ENCODE data around the gene C1orf198. TPM values are rescaled to one million over a fixed set of nuclear protein-coding genes. Genes with fewer than 3 reads are reported as not detected.

The C1orf198 gene
- total and polyA plus RNA-seq, 2 of the 4 experiments (the other 2 are of a cell fraction), result 67.4 to 76.2 TPM

DNA sequence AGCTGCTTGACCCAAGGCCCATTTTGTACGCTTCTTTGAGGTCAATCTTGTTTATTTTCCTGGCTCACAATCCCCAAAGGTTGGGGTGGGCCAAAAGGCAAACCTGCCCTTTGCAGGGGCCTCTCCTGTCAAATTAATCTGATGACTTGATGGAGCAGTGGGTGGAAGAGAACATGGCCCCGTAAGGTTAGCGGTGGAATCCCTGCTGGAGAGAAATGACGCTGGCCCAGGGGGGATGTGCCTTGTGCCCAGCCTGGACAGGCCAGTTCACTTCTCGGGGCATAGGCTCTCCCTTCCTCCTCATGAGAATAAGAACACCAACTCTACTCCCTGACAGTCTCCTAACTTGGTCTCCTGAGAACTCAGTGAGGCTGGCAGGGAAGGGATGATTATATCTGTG, 40.5 kb downstream of the C1orf198 start:
- Histone ChIP-seq H3K27ac (ENCODE audit: insufficient read depth, low read length) (no peak overlapping the region), H3K36me3 (ENCODE audit: control insufficient read depth, insufficient read depth, low read length) (no peaks in the 10 kb centered on the region), H3K9ac (ENCODE audit: low read depth, low read length) (no peak overlapping the region), H3K18ac (ENCODE audit: low read depth, low read length) (no peak overlapping the region), H3K79me1 (ENCODE audit: low read depth in 1 of 2, low read length in 2 of 2) (peaks cover 0 to 5% of the 10 kb centered on the region in 2 experiments; a peak in 3 of 4 replicates), H2AFZ (replicated peaks; ENCODE audit: low read length, poor library complexity) (no peak overlapping the region), H2AK5ac (ENCODE audit: low read depth, low read length) (no peak overlapping the region), H3K4ac (ENCODE audit: low read depth, low read length) (no peak overlapping the region), H2BK15ac (ENCODE audit: low read depth, low read length) (no peak overlapping the region), H3K4me1 (ENCODE audit: control insufficient read depth, insufficient read depth, low read length) (peaks cover 24% of the 10 kb centered on the region), H4K20me1 (ENCODE audit: insufficient read depth, low read length) (peaks cover 10% of the 10 kb centered on the region; the same call in 1 of the 2 replicates), H2BK120ac (ENCODE audit: low read depth, low read length) (no peak overlapping the region), H2BK20ac (ENCODE audit: low read depth, low read length) (no peak overlapping the region), H3K4me2 (ENCODE audit: low read depth, low read length) (no peak overlapping the region), H4K8ac (ENCODE audit: low read depth in 2 of 2, low read length in 2 of 2) (no peak overlapping the region), H3K9me3 (ENCODE audit: control insufficient read depth, insufficient read depth, low read length) (no peaks in the 10 kb centered on the region), H2AK9ac (replicated peaks; ENCODE audit: low read depth, low read length, poor library complexity) (no peak overlapping the region), H3K4me3 (ENCODE audit: insufficient read depth, low read depth, low read length) (no peak overlapping the region), H3K27me3 (ENCODE audit: control insufficient read depth, insufficient read depth, low read length) (no peaks in the 10 kb centered on the region), H4K91ac (ENCODE audit: insufficient read depth, low read depth, low read length) (no peak overlapping the region), H4K5ac (ENCODE audit: low read depth, low read length) (no peak overlapping the region), H3K23ac (ENCODE audit: low read depth, low read length) (no peak overlapping the region), H2BK5ac (ENCODE audit: low read depth, low read length, poor library complexity, severe bottlenecking) (no peak overlapping the region), H3K56ac (ENCODE audit: extremely low read depth, insufficient read depth, low read length) (no peak overlapping the region), H3K9me1 (ENCODE audit: insufficient read depth, low read length) (peaks cover 22% of the 10 kb centered on the region; the same call in 1 of the 2 replicates), H3K14ac (replicated peaks; ENCODE audit: low read depth, low read length) (no peak overlapping the region)
- TF ChIP-seq BHLHE40 (IDR thresholded peaks at IDR 0.05; ENCODE audit: low read depth, low read length), result no peak
- TF ChIP-seq, protein P1, sequence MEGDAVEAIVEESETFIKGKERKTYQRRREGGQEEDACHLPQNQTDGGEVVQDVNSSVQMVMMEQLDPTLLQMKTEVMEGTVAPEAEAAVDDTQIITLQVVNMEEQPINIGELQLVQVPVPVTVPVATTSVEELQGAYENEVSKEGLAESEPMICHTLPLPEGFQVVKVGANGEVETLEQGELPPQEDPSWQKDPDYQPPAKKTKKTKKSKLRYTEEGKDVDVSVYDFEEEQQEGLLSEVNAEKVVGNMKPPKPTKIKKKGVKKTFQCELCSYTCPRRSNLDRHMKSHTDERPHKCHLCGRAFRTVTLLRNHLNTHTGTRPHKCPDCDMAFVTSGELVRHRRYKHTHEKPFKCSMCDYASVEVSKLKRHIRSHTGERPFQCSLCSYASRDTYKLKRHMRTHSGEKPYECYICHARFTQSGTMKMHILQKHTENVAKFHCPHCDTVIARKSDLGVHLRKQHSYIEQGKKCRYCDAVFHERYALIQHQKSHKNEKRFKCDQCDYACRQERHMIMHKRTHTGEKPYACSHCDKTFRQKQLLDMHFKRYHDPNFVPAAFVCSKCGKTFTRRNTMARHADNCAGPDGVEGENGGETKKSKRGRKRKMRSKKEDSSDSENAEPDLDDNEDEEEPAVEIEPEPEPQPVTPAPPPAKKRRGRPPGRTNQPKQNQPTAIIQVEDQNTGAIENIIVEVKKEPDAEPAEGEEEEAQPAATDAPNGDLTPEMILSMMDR (conservative IDR thresholded peaks at IDR 0.05; ENCODE audit: low read depth, low read length), result no peak
- TF ChIP-seq MXI1 (IDR thresholded peaks at IDR 0.05; ENCODE audit: borderline replicate concordance, low read depth, low read length), result no peak
- TF ChIP-seq MAFK (IDR thresholded peaks at IDR 0.05; ENCODE audit: low read depth, low read length), result no peak
- TF ChIP-seq, protein P2, sequence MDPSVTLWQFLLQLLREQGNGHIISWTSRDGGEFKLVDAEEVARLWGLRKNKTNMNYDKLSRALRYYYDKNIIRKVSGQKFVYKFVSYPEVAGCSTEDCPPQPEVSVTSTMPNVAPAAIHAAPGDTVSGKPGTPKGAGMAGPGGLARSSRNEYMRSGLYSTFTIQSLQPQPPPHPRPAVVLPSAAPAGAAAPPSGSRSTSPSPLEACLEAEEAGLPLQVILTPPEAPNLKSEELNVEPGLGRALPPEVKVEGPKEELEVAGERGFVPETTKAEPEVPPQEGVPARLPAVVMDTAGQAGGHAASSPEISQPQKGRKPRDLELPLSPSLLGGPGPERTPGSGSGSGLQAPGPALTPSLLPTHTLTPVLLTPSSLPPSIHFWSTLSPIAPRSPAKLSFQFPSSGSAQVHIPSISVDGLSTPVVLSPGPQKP (IDR thresholded peaks at IDR 0.05; ENCODE audit: borderline replicate concordance, low read depth, low read length), result no peak
- TF ChIP-seq FOS (IDR thresholded peaks at IDR 0.05; ENCODE audit: low read depth, low read length), result no peak
- no peak for TF ChIP-seq RCOR1 (IDR thresholded peaks at IDR 0.05; ENCODE audit: insufficient replicate concordance, low read length)
- TF ChIP-seq CHD1 (IDR thresholded peaks at IDR 0.05; ENCODE audit: low read depth, low read length), result no peak
- no peak for TF ChIP-seq POLR2A (IDR thresholded peaks at IDR 0.05; ENCODE audit: low read depth, low read length)
- no peak for TF ChIP-seq SMC3 (IDR thresholded peaks at IDR 0.05; ENCODE audit: low read depth, low read length)
- no peak for TF ChIP-seq MAZ (IDR thresholded peaks at IDR 0.05; ENCODE audit: borderline replicate concordance, low read depth, low read length)
- no peak for TF ChIP-seq CEBPB (IDR thresholded peaks at IDR 0.05; ENCODE audit: low read depth, low read length)
- no peak for TF ChIP-seq RFX5 (IDR thresholded peaks at IDR 0.05; ENCODE audit: low read depth, low read length)
- TF ChIP-seq, protein P3, sequence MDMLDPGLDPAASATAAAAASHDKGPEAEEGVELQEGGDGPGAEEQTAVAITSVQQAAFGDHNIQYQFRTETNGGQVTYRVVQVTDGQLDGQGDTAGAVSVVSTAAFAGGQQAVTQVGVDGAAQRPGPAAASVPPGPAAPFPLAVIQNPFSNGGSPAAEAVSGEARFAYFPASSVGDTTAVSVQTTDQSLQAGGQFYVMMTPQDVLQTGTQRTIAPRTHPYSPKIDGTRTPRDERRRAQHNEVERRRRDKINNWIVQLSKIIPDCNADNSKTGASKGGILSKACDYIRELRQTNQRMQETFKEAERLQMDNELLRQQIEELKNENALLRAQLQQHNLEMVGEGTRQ (IDR thresholded peaks at IDR 0.05; ENCODE audit: low read depth, low read length), result no peak
- TF ChIP-seq NFE2L2 (IDR thresholded peaks at IDR 0.05; ENCODE audit: low read depth, low read length), result no peak
- TF ChIP-seq RAD21 (IDR thresholded peaks at IDR 0.05; ENCODE audit: low read length), result no peak
- CTCF ChIA-PET, result interaction anchor here (0.7 kb wide), 1 partner anchor 73 kb away, joined by 3 read pairs; no protein-coding TSS in a partner anchor
- DNase-seq (no peak), ATAC-seq (ENCODE audit: low read depth) (no peak)
- no TSS peak for BruUV-seq (replicated peaks)
- intact Hi-C loops (cut with micrococcal nuclease) (no loop called here), dilution Hi-C loops (cut with HindIII; ENCODE audit: low sequenced_read_pairs, unreplicated experiment) (no loop called here), in situ Hi-C loops (cut with MboI; ENCODE audit: low sequenced_read_pairs) (no loop called here)
- 71% methylated on average over 1 of the region's 5 CpGs; no CpG with 5 or more reads in 1 of the 2 experiments for WGBS, 2 experiments (ENCODE audit: extremely low coverage in 2 of 2, insufficient read length in 1 of 2)
- POLR2A ChIA-PET (ENCODE audit: unreplicated experiment), result no interaction called here

All from IMR-90 (cell line).